Bone marrow (tissue), 2 donors: ENCODE measurements around the gene BET1L.
"Not testable (repeated sequence)": the region's sequence is repeated elsewhere in the genome, so short reads cannot be mapped to it uniquely, and the experiment has no call there.

Experiments used
- DNase-seq, 2 donors: peaks; one replicate each; lab custom pipeline; 2025; lab: John Stamatoyannopoulos, UW

BET1L gene

GRCh38 chr11:193481-193880 is 13.7 kb downstream of the BET1L start:
- not testable (repeated sequence) for DNase-seq

- not testable (repeated sequence) for DNase-seq
These were observed 14.5 kb downstream of the BET1L start, which contains the start of gene SCGB1C1 for GRCh38 chr11:192674-193128. SCGB1C1 (plus strand) TSS chr11:193078; CDS start chr11:193100, 22 bp downstream.

- not testable (repeated sequence) for DNase-seq
These were observed 15.4 kb downstream of the BET1L start for GRCh38 chr11:191490-192478.

- DNase-seq: not testable (repeated sequence)
These were observed 16.7 kb downstream of the BET1L start for GRCh38 chr11:190546-190945.

DNA sequence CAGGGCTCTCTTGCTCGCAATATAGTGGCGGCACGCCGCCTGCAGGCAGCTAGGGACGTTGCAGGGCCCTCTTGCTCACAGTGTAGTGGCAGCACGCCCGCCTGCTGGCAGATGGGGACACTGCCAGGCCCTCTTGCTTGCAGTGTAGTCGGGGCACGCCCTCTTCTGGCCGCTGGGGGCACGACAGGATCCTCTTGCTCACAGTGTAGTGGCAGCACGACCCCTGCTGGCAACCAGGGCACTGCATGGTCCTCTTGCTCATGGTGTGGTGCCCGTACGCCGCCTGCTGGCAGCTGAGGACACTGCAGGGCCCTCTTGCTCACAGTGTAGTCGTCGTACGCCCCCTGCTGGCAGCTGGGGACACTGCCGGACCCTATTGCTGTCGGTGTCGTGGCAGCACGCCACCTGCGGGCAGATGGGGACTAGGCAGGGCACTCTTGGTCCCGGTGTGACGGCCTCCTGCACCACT is 17.3 kb downstream of the BET1L start:
- DNase-seq: not testable (repeated sequence)

DNA sequence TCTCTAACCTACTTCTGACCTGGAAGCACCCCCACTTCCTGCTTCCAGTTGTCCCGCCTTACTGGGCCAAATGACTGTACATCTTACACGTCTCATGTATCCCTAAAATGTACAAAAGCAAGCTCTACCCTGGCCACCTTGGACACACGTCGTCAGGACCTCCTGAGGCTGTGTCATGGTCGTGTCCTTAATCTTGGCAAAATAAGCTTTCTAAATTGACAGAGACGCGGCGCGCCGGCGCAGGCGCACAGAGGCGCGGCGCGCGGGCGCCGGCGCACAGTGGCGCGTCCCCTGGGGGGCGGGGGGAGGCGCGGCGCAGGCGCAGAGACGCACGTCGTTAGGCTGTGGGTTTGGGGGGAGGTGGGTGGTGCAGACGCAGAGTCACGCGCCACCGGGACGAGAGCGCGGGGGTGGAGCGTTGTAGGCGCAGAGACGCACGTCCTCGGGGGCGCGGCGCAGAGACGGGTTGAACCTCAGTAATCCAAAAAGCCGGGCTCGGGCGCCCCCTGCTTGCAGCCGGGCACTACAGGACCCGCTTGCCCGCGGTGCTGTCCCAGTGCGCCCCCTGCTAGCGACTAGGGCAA is 17.9 kb downstream of the BET1L start:
- not testable (repeated sequence) for DNase-seq

DNA sequence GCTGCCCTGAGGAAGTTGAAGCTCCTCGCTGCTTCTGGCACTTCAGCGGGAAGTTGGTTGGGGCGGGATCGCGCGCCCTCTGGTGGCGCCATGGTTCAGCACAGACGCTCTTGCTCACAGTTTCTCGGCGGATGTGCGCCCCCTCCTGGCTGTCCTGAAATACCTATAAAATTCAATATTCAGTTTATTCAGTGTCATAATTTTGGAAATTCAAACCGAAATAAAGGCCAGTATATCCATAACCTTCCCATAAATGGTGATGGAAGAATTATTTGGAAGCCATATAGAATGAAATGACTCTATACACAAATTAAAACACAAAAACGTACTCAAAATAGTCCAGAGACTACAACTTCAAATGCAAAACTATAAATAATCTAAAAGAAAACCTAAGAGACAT is 27.0 kb downstream of the BET1L start:
- not testable (repeated sequence) for DNase-seq
